HG03460 (cell line): Measurements from ENCODE around the gene TRMT44.

Source experiments
- ATAC-seq: cut with Tn5 transposase; IDR thresholded peaks from one replicate; pipeline ENCODE4 v1.9.1; 2021; ENCODE audit not compliant: unreplicated experiment

Gene TRMT44

DNA sequence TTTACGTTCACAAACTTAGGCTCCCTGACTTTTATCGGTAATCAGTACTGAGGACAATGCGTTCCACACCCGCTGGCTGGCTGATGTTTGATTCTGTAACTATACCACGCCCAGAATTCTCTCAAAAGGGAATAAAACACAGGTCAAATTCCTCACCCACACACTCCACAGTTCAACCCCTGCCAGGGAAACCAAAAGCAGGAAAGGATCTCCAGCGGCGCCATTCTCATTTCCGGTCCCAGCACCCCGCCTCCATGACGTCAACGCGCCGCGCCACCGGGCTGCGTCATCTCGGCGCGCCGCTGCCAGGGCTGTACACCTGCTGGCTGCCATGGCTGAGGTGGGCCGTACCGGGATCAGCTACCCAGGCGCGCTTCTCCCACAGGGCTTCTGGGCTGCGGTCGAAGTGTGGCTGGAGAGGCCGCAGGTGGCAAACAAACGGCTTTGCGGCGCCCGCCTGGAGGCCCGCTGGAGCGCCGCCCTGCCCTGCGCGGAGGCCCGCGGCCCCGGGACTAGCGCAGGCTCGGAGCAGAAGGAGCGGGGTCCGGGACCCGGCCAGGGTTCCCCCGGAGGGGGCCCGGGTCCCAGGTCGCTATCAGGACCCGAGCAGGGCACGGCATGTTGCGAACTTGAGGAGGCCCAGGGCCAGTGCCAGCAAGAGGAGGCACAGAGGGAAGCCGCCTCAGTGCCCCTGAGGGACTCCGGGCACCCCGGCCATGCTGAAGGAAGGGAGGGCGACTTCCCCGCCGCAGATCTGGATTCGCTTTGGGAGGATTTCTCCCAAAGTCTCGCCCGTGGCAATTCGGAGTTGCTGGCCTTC is at the start of gene TRMT44, which contains the start of gene ACOX3:
TSS of gene TRMT44 (plus strand) at position 286 of the 820 bp plus-strand sequence. CDS start at position 332, 46 bp downstream.
TSS of gene ACOX3 (minus strand) at position 232 of the 820 bp plus-strand sequence. CDS start 24,202 bp downstream, outside the sequence.
- ATAC-seq: peak; percentile 81

DNA sequence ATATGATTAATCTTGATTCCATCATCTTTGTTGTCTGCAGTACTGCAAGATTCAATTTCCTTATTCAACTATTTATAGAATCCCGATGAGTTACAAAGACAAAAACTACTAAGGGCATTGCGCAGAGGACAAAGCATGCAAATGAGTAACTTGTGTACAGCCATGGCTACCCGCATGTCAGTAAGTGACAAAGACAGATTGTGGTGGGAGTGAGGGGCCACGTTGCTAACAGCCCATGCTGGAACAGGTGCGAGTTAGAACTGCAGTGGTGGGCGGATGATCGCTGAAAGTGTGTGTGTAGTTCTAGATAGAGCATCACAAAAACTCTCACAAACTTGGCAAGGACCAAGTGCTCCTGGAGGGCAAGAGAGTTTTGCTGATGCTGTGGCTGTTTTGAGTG is 49.5 kb upstream of the TRMT44 start:
- ATAC-seq: no peak

DNA sequence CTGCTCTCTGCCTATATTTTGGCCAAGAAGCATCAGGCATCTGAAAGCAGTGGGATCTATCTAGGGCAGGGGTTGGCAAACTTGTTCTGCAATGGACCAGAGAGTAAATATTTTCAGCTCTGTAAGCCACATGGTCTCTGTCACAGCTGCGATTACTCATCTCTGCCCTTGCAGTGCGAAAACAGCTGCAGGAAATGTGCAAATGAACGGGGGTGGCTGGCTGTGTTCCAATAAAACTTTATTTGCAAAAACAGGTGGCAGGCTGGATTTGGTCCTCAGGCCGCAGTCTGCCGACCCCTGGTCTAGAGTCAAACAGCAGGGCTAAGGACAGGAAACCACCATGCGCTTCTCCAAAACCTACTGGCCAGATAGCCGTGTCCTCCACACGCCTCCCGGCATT is 48.6 kb upstream of the TRMT44 start:
- ATAC-seq: peak; percentile 87

DNA sequence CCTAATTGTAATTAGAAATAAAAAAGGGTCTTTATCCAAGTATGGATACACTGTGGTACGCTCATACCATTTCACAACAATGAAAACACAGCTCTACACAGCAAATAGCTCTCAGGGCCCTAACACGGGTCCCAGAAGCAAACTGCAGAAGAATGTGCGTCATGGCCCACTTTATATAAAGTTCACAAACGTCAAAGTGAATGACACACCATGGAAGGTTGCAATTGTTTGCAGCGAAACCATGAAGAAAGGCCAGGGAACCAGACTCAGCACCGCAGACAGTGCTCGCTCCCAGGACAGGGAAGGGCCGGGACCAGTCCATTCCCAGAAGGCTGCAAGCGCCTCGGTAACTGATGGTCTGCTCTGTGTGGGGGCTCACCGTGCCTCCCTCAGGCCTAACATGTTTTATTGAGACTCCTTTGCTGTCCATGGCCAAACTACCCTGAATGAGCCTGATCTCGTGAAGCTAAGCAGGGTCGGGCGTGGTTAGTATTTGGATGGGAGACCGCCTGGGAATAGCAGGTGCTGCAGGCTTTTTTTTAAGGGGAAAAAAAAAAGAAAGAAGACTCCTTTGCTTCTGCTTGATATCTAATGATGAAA is 47.9 kb upstream of the TRMT44 start:
- no peak for ATAC-seq

DNA sequence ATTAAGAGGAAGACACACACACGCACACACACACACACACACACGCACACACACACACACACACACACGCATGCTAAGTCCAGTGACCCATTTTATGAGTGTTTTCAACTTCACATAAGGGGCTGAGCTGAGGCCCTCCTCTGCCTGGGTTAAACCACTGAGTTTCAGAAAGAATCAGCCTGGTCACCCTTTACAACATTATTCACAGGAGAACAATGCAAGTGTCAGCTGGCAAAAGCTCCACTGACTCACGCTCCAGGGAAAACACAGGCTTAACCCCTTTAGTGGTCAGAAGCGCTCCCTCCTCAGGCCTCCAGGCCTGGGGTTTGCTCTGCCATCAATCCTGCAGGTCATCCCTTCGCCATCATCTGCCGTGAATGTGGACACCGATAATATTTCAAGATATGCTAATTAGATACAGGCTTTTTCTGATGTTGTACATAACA is 47.0 kb upstream of the TRMT44 start:
- ATAC-seq: no peak

DNA sequence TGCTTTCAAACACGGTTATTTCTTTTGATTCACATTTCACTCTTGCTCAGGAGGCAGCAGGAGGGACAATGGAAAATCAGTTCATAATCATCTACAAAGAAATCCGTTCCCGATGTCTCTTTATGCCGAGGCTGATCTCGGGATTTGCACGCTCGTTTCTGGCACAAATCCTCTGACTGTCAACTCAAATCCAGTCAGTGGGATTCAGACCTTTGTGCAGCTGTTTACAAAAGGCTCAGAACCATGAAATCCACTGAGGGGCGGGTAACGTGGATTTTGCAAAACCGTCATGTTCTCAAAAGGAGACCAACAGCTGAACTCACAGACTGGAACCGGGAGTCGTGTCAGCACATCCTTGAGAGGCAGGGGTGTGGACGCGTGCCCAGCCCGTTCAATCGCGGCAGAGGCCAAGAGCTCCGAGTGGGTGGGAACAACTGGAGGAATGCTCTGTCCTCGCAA is 46.5 kb upstream of the TRMT44 start:
- no peak for ATAC-seq

- ATAC-seq: no peak
Measured at GRCh38 chr4:8394806-8395205, 45.8 kb upstream of the TRMT44 start.

DNA sequence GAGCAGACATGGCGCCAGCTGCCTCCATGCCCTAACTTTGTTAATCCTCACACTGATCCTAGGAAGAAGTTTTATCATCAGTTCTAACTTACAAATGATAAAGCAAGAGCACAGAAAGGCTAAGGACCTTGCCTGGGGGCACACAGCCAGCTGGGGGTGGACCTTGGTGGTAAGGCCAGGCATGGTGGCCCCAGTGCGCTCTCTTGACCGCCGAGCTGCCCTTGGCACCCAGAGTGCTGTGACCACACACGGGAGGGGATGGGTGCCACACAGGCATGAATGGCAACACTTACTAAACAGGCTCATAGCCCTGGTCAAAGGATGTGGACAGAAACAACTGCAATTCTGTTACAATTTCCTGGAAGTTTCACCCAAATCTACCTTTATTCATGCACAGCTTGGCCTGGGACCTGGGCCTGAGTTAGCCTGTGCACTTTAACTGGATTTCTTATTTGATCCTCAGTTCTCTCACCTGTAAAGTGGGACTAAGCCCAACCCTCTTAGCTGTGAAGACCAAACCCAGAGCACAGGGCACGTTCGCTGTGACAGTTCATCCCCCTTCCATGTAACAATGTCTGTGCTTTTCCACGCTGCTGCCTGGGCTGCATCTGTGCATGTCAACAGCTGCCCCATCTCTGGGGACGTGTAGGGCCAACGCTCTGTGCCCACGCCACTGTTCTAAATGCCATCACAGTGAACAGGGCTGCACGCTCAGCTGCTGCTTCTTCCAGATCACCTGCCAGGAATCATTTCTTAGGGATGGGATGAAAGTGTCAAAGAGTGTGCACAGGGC is 44.9 kb upstream of the TRMT44 start:
- ATAC-seq: no peak

GRCh38 chr4:8396762-8397406 is 43.7 kb upstream of the TRMT44 start:
- no peak for ATAC-seq

DNA sequence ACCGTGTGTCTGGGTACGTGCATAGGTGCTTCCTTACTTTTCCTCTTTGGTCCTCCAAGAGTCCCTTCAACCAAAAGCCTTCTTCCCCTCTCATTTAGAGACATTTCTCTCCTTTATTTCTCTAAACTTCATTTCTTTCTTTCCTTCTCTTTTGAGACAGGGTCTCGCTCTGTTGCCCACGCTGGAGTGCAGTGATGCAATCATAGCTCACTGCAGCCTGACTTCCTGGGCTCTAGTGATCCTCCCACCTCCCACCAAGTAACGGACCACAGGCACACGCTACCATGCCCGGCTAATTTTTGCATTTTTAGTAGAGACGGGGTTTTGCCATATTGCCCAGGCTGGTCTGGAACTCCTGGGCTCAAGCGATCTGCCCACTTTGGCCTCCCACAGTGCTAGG is 42.2 kb upstream of the TRMT44 start:
- ATAC-seq: no peak

DNA sequence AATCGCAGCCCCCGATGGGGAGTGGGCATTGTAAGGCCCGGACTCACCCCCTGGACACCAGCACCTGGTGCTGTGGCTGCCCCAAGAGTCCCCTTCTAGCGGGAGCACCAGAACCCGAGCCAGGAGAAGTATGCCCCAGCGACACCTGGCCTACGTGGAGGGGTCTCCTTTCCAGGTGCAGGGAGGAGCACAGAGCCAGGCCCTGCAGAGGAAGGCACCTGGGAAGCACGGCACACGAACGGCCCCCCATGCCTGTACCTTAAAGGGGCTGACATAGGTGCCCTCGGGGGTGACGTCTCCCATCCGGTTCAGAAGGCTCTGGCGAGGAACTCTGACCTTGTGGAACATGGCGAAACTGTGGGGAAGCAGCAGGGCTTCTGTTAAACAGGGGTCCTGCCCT is 41.3 kb upstream of the TRMT44 start:
- no peak for ATAC-seq

DNA sequence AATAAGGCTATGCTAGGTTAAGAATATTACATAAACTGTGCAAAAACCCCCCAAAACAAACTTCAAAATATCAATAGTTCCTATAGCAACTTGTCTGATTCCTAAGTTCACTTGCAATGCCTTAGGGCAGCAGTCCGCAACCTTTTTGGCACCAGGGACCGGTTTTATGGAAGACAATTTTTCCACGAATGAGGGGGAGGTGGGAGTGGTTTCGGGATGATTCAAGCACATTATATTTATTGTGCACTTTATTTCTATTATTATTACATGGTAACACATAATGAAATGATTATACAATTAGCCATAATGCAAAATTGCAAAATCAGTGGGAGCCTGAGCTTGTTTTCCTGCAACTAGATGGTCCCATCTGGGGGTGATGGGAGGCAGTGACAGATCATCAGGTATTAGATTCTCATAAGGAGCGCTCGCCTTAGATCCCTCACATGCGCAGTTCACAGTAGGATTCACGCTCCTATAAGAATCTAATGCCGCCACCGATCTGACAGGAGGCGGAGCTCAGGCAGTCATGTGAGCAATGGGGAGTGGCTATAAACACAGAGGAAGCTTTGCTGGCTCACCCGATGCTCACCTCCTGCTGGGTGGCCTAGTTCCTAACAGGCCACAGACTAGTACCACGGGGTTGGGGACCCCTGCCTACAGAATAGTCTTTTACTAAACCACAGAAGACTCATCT is 39.8 kb upstream of the TRMT44 start:
- ATAC-seq: no peak

DNA sequence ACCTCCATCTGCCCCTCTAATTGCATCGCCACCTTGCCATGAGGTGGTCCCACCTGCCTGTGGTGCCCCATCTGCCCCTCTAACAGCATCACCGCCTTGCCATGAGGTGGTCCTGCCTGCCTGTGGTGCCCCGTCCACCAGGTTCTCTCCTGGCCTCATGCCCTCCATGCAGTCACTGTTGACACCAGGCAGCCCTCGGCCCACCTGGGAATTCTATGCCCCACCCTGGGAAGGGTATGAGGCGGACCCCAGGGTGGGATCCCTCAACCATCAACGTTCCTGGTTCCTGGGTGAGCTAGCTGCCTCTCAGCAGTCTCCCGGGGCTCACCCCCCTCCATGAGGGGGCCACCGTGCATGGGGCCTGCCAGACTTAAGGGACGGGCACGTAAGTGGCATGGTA is 38.9 kb upstream of the TRMT44 start:
- ATAC-seq: no peak

DNA sequence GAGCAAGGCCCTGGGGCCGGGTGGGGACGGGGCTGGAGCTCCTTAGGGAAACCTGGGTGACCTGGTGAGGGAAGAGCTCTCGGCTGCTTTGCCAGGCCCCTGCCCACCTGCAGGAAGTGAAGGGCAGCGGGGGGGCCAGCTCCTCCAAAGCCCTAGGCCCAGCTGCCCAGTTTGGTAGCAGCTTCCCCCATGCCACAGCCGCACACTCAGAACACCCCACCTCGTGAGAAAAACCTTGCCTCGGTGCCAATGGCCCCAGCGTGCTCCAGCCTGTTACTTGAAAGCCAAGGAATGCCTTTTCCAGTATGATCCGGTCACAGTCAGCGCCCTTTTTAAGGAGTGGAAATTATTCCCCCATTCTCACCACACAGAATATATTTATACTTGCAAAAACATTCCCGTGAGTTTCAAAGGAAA is 38.4 kb upstream of the TRMT44 start:
- no peak for ATAC-seq

DNA sequence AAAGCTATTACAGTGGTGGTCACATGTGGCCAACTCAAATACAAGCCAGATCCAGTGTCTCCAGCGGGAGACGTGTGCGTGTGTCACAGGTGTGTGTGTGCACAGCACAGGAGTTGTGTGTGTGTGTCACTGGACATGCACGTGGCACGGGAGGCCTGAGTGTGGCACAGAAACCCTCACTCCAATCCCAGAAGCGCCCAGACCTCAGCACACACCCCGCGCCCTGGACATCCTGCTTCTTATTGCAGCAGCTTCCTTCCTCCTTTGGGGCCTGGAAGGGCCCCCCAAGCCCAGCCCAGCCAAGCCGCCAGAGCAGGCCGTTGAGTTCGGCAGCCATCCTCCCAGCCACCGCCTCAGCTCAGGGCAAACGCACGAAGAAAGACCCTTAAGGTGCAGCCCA is 37.9 kb upstream of the TRMT44 start:
- no peak for ATAC-seq

- ATAC-seq: no peak
Measured at GRCh38 chr4:8403173-8403753, 37.3 kb upstream of the TRMT44 start.

GRCh38 chr4:8403976-8404375 is 36.6 kb upstream of the TRMT44 start:
- ATAC-seq: no peak

- no peak for ATAC-seq
Measured at GRCh38 chr4:8404791-8405515, 35.6 kb upstream of the TRMT44 start.

GRCh38 chr4:8405516-8405875 is 35.1 kb upstream of the TRMT44 start:
- ATAC-seq: no peak
